Activated naive CD8-positive, alpha-beta T cell (primary cell): ENCODE measurements around the gene MAP7.
"Not testable (repeated sequence)": the region's sequence is repeated elsewhere in the genome, so short reads cannot be mapped to it uniquely, and the experiment has no call there.

Experiments
- H3K27ac Mint-ChIP-seq: one replicate; pipeline ENCODE4 v1.8.0; 2021; ENCODE audit warnings: mixed read lengths
- H3K27me3 Mint-ChIP-seq: one replicate; pipeline ENCODE4 v1.8.0; 2021; ENCODE audit warnings: mixed read lengths
- H3K36me3 Mint-ChIP-seq: one replicate; pipeline ENCODE4 v1.8.0; 2021; ENCODE audit warnings: mixed read lengths
- H3K4me1 Mint-ChIP-seq: one replicate; pipeline ENCODE4 v1.8.0; 2021; ENCODE audit warnings: low read depth, mixed read lengths
- H3K4me3 Mint-ChIP-seq: one replicate; pipeline ENCODE4 v1.8.0; 2021; ENCODE audit warnings: mild to moderate bottlenecking, mixed read lengths
- H3K9me3 Mint-ChIP-seq: one replicate; pipeline ENCODE4 v1.8.0; 2021; ENCODE audit warnings: low read depth, mixed read lengths

MAP7 gene

DNA sequence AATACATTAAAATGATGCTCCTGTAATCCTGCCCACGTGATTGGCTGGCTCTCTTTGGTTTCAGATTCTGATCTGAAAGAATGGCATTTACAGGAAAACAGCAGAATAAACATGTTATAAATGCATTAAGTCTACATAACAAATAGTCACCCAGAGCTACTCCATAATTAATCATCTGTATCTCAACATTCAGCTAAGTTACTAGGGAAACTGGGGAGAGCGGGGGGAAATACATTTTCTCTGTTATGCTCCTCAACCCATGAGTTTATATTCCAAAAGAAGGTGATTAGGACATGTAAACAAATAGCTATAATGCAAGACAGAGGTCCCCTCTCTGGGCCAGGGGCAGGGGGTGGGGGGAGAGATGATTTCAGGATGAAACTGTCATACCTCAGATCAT, 58.5 kb downstream of the MAP7 start:
- Mint-ChIP-seq H3K4me3 (no peak overlapping the region), H3K36me3 (no peaks in the 10 kb centered on the region), H3K9me3 (no peaks in the 10 kb centered on the region), H3K27me3 (peaks cover 2% of the 10 kb centered on the region), H3K27ac (no peak overlapping the region), H3K4me1 (no peaks in the 10 kb centered on the region)

DNA sequence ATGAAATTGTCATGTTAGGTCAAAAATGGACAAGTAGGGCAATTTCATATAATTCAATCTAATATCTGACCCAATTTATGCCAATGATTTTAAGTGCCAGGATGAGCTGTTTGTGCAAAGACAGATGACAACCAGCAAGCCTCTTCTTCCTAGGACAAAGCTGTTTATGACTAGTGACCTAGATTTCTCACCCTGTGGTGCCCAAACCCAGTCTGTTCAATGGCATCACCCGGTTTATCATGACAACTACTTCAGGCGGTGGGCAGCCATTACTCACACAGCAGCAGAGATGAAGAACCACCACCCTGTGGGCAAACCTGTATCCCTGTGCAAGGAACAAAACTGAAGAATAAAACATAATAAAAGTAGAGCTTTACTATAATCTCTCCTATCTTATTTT, 59.0 kb downstream of the MAP7 start:
- Mint-ChIP-seq H3K4me3 (no peak overlapping the region), H3K9me3 (no peaks in the 10 kb centered on the region), H3K36me3 (no peaks in the 10 kb centered on the region), H3K4me1 (no peaks in the 10 kb centered on the region), H3K27ac (no peak overlapping the region), H3K27me3 (peaks cover 2% of the 10 kb centered on the region)

DNA sequence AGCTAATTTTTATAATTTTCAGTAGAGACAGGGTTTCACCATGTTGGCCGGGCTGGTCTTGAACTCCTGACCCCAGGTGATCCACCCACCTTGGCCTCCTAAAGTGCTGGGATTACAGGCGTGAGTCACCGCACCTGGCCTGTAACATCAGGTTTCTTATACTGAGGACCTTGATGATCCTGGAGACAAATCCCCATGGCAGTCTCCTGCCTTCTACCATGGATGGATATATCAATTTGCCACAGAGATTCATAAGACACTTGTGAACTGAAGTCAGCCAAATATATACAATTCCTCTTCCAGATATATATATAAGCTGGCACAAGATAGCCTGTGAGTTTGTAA, 60.6 kb downstream of the MAP7 start:
- H3K4me3 Mint-ChIP-seq, H3K9me3 Mint-ChIP-seq, H3K27me3 Mint-ChIP-seq, H3K4me1 Mint-ChIP-seq, H3K27ac Mint-ChIP-seq, H3K36me3 Mint-ChIP-seq: not testable (repeated sequence)

DNA sequence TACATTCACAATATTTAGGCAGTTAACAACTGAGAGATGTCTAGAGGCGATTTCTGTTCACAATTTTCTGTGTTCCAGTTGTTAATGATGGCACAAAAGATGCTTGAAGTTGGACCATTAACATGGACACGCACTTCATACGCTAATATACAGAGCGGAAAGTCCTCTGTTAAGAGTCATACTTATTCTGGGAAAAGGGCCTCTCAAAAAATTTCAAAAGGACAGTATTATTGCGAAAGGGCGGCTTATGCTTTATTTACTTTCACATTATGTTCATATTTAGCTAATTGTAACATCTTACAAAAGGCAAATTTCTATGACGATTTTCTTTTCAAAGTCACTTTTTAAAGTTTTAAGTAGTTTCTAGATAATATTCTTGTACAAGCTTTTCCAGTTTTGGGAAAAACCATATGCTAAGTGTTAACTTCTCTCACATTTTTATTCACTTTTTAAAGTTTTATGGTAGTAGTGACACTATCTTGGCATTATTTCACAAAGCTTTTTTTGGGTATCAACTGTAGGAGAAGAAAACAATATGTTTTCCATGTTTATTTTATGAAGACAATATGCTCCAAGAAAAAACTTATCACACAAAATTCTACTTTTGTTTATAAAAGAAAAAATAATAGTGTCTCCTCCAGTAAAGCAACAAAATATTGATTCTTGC, 62.3 kb downstream of the MAP7 start:
- no peaks in the 10 kb centered on the region for H3K9me3 Mint-ChIP-seq
- H3K4me3 Mint-ChIP-seq: no peak overlapping the region
- H3K36me3 Mint-ChIP-seq: no peaks in the 10 kb centered on the region
- no peak overlapping the region for H3K27ac Mint-ChIP-seq
- no peaks in the 10 kb centered on the region for H3K4me1 Mint-ChIP-seq
- H3K27me3 Mint-ChIP-seq: no peaks in the 10 kb centered on the region

DNA sequence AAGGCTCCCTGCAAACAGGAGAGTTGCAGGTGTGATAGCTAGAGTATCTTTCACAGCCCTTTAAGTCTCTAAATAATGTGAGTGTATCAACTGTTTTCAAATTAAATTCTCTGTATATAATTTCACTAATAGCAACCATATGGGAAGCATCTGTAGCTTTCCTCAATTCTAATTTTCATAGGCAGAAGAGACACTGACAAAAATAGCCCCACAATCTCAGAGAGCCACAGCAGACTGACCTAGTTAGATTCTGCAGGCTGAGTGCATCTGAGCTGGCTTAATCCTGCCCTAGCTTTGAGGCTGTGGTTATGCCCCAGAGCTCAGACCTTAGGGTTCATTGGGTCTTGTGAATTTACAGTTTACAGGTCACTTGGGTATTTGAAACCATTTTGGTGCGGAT, 63.9 kb downstream of the MAP7 start:
- Mint-ChIP-seq H3K27ac (no peak overlapping the region), H3K9me3 (peaks cover under 1% of the 10 kb centered on the region), H3K4me1 (no peaks in the 10 kb centered on the region), H3K27me3 (no peaks in the 10 kb centered on the region), H3K4me3 (no peak overlapping the region), H3K36me3 (no peaks in the 10 kb centered on the region)

DNA sequence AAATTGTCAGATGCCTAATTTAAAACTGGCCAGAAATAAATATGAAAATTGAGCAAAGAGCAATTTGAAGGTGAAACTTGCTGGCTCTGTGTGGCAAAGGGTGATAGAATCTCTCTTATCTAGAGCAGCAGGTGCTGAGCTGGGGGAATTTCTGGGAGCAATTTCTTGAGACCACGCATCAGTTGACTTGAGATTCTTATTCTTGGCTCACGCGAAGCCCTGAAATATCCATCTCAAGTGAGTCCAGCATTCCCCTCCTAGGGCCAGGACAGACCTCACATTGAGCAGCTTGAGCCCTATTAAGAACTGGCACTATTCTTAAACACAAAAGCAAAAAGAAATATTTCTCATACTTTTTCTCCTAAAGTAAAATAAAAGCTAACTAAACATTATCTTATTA, 66.3 kb downstream of the MAP7 start:
- H3K4me1 Mint-ChIP-seq: no peaks in the 10 kb centered on the region
- no peaks in the 10 kb centered on the region for H3K36me3 Mint-ChIP-seq
- peaks cover 3% of the 10 kb centered on the region for H3K9me3 Mint-ChIP-seq
- no peak overlapping the region for H3K27ac Mint-ChIP-seq
- no peaks in the 10 kb centered on the region for H3K27me3 Mint-ChIP-seq
- H3K4me3 Mint-ChIP-seq: no peak overlapping the region

DNA sequence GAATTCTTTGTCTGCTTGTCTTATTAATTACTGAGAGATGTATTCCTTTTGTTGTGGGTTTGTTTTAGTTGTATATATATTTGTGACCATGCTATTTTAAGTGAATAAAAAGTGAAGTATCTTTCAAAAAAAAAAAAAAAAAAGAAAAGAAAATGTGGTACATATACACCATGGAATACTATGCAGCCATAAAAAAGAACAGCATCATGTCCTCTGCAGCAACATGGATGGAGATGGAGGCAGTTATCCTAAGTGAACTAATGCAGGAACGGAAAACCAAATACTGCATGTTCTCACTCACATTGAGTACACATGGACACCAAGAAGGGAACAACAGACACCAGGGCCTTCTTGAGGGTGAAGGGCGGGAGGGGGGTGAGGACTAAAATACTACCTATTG, 67.2 kb downstream of the MAP7 start:
- not testable (repeated sequence) for H3K27me3 Mint-ChIP-seq, H3K9me3 Mint-ChIP-seq, H3K27ac Mint-ChIP-seq, H3K4me1 Mint-ChIP-seq, H3K4me3 Mint-ChIP-seq, H3K36me3 Mint-ChIP-seq

DNA sequence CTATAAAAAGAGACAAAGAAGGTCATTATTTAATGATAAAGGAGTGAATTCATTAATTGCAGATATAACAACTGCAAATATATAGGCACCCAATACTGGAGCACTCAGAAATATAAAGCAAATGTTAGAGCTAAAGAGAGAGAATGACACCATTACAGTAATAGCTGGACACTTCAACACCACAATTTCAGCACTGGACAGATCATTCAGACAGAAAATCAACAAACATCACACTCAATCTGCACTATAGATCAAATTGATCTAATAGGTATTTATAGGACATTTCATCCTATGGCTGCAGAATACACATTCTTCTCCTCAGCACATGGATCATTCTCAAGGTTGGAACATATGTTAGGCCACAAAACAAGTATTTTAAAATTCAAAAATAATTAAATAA, 72.7 kb downstream of the MAP7 start:
- Mint-ChIP-seq H3K4me3 (no peak overlapping the region), H3K36me3 (no peaks in the 10 kb centered on the region), H3K27ac (no peak overlapping the region), H3K9me3 (peaks cover 3% of the 10 kb centered on the region), H3K27me3 (peaks cover 4% of the 10 kb centered on the region), H3K4me1 (no peaks in the 10 kb centered on the region)

DNA sequence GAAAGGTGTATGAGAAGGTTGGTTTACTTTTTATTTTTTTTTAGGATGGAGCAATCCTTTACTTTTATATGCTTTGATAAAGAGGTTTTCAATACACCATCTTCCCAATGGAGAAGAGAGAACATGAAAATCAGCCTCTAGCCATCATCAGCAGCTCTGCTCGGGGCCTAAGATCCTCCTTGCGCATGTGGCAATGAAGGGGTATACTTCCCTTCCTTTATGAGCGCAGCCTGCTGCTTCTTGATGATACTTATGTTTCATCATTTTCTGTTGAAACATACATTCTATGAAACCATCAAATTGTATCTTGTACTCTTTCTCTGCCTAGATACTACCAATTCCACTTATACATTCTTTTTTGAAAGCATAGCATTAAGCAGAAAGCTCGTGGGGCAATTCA, 74.5 kb downstream of the MAP7 start:
- H3K4me3 Mint-ChIP-seq: no peak overlapping the region
- no peak overlapping the region for H3K27ac Mint-ChIP-seq
- H3K4me1 Mint-ChIP-seq: no peaks in the 10 kb centered on the region
- H3K27me3 Mint-ChIP-seq: peaks cover 4% of the 10 kb centered on the region
- no peaks in the 10 kb centered on the region for H3K9me3 Mint-ChIP-seq
- no peaks in the 10 kb centered on the region for H3K36me3 Mint-ChIP-seq

DNA sequence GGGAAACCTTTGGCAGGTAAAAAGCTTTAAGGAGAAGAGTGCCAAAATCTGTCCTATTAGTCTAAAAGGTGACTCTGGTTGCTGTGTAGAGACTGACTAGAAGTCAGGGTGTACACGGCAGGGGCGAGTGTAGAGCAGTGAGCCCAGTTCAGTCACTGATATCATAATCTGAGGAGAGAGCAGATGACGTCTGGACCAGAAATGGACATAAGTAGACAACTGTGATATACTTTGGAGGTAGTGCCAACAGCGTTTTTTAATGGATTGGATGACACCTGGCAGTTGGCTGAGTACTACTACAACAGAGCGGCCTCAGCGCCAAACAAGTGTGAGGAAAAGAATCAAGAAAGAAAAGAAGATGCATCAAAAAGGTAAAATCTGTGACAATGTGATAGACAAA, 76.0 kb downstream of the MAP7 start:
- Mint-ChIP-seq H3K36me3 (no peaks in the 10 kb centered on the region), H3K27me3 (peaks cover 4% of the 10 kb centered on the region), H3K27ac (no peak overlapping the region), H3K4me3 (no peak overlapping the region), H3K9me3 (no peaks in the 10 kb centered on the region), H3K4me1 (no peaks in the 10 kb centered on the region)

DNA sequence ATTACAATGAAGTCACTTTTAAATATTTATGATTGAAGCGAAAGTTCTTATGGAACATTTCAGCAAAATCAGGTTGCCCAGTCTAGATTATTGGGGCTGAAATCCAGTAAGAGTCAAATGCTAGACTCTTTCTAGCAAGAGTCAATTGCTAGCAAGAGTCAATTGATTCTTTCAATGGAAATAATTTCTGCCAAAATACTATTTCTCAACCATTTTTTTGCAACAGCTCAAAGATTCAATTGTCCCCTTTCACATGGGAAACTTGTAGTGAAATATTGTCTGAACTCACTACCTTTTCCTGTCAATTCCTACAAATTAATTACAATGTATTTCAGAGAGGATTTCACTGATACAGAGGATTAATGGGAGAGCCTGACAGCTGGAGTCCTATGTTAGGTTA, 78.3 kb downstream of the MAP7 start:
- Mint-ChIP-seq H3K4me1 (no peaks in the 10 kb centered on the region), H3K27ac (no peak overlapping the region), H3K36me3 (no peaks in the 10 kb centered on the region), H3K9me3 (no peaks in the 10 kb centered on the region), H3K27me3 (peaks cover 4% of the 10 kb centered on the region), H3K4me3 (no peak overlapping the region)

DNA sequence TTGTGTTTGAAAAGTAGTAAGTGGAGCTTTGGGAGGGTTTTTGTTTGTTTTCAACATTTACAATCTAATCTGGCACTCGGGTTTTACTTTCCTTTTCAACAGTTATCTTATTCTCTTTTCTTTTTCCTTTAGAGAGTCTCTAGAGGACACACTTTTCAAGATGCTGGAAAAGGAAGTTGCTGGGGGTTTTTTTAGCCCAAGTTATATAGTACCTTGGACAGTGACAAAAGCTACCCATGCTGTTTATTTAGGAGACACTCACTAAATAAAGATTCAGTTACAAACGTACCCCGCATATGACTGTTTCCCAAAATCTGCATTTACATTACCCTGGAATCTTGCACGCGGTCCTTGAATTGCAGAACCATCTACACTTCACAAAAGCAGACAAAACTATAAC, 78.8 kb downstream of the MAP7 start:
- no peaks in the 10 kb centered on the region for H3K4me1 Mint-ChIP-seq
- H3K36me3 Mint-ChIP-seq: no peaks in the 10 kb centered on the region
- H3K27me3 Mint-ChIP-seq: peaks cover 4% of the 10 kb centered on the region
- H3K27ac Mint-ChIP-seq: no peak overlapping the region
- no peak overlapping the region for H3K4me3 Mint-ChIP-seq
- H3K9me3 Mint-ChIP-seq: no peaks in the 10 kb centered on the region

DNA sequence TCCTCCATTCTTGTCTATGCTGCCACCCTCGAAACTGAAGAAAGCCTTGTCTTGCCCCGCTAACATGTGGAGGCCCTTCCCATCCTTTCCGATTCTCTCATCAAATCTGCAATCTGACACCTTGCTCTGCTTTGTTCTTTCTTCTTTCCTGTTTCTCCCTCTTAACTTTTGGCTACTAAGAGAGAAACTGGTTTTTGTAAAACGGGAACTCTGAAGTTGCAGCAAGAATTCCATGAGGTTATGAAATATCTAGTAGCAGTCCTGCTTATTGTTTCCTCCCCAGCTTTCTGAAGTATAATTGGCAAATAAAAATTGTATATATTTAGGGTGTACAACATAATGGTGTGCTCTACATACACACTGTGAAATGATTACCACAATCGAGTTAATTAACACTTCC, 80.2 kb downstream of the MAP7 start:
- H3K4me3 Mint-ChIP-seq: no peak overlapping the region
- no peaks in the 10 kb centered on the region for H3K4me1 Mint-ChIP-seq
- no peak overlapping the region for H3K27ac Mint-ChIP-seq
- H3K36me3 Mint-ChIP-seq: no peaks in the 10 kb centered on the region
- no peaks in the 10 kb centered on the region for H3K9me3 Mint-ChIP-seq
- H3K27me3 Mint-ChIP-seq: peaks cover 4% of the 10 kb centered on the region

DNA sequence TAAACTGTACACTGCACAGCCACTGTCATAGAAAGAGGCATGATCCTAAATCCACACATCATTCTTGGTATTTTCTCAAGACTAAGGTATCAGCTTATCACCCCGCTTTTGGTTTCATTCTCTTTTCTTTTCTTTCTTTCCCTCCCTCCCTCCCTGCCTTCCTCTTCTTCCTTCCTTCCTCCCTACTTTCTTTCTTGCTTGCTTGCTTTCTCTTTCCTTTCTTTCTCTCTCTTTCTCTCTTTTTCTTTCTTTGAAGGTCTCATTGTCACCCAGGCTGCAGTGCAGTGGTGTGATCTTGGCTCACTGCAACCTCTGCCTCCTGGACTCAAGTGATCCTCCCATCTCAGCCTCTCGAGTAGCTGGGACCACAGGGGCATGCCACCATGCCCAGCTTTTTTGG, 81.1 kb downstream of the MAP7 start:
- no peak overlapping the region for H3K4me3 Mint-ChIP-seq
- no peaks in the 10 kb centered on the region for H3K36me3 Mint-ChIP-seq
- no peak overlapping the region for H3K27ac Mint-ChIP-seq
- H3K9me3 Mint-ChIP-seq: no peaks in the 10 kb centered on the region
- H3K4me1 Mint-ChIP-seq: peaks cover under 1% of the 10 kb centered on the region
- H3K27me3 Mint-ChIP-seq: peaks cover 2% of the 10 kb centered on the region

DNA sequence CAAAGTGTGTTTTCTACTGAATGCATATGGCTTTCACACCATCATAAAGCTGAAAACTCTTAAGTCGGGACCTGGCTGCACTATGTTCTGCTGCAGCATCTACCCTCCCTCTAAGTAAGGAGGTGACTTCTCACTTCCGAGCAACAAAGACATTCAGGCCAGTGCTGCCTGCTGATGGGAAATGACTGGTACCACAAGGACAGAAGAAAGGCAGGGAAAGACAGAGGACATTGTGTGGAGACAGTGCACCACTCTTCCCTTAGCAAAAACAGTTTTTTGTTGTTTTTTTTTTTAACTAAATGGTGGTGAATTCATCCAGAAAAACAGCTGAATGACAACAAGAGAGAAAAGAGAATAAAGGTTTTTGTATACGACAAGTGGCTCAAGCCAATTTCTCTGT, 81.5 kb downstream of the MAP7 start:
- Mint-ChIP-seq H3K27me3 (peaks cover 1% of the 10 kb centered on the region), H3K9me3 (no peaks in the 10 kb centered on the region), H3K36me3 (no peaks in the 10 kb centered on the region), H3K27ac (no peak overlapping the region), H3K4me3 (no peak overlapping the region), H3K4me1 (peaks cover 5% of the 10 kb centered on the region)

DNA sequence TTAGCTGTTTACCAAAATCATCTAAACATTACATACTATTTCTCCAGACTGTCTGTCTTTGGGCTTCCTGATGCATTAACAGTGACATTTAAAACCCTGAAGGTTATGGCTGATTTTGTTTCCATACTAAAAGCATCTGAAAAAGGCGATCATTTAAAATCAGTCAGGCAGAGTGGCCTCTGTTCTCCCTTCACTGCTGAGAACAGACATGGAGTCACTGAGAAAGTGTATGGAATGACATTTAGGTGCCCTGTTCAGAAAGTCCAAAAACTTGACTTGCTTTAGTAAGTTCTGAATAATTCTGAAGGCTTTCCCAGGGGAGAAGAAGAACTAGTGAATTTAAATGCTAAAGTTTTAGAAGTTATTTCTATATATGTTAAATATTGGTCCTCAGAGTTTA, 83.0 kb downstream of the MAP7 start:
- peaks cover 7% of the 10 kb centered on the region for H3K4me1 Mint-ChIP-seq
- H3K27me3 Mint-ChIP-seq: no peaks in the 10 kb centered on the region
- no peaks in the 10 kb centered on the region for H3K9me3 Mint-ChIP-seq
- no peak overlapping the region for H3K27ac Mint-ChIP-seq
- no peak overlapping the region for H3K4me3 Mint-ChIP-seq
- H3K36me3 Mint-ChIP-seq: no peaks in the 10 kb centered on the region

DNA sequence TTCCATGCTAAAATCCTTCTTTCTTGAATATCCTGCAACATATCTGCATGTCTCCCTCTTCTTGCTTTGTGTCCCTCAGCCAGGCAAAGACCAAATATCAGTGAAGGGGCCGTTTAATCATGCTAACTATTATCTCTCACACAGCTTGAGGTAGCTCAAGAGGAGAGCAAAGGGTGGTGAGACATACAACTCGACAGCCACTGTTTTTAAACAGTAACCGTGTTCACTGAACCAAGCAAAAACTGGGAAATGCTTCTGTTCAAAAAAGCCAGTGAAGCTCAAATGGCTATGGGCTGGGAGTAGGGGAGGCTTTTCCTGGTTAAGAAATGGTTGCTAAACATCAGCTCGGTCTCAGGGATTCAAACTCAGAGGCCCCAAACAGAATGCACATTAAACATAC, 83.4 kb downstream of the MAP7 start:
- Mint-ChIP-seq H3K27me3 (no peaks in the 10 kb centered on the region), H3K9me3 (no peaks in the 10 kb centered on the region), H3K4me1 (peaks cover 7% of the 10 kb centered on the region), H3K4me3 (no peak overlapping the region), H3K27ac (no peak overlapping the region), H3K36me3 (no peaks in the 10 kb centered on the region)
